HT-29 (cell line): Measurements from ENCODE around the gene NTM. TPM values are rescaled to one million over a fixed set of nuclear protein-coding genes. Genes with fewer than 3 reads are reported as not detected.
A peak's percentile ranks its signal among the peaks of the same experiment; 100 is the strongest.

Experiments
- DNase-seq: peaks from one replicate; pipeline ENCODE4 v3.0.0-alpha.2; 2015; ENCODE audit warnings: low spot score
- total RNA-seq: library from RNA; depleted of rRNA; stranded (reverse); fragments of >200 nt; shearing (Covaris generic); gene quantifications from 2 replicates; pipeline ENCODE4 v1.2.3, GENCODE V29; 2014

The NTM gene
- total RNA-seq, 1 experiment from 2014 or later, result not detected

DNA sequence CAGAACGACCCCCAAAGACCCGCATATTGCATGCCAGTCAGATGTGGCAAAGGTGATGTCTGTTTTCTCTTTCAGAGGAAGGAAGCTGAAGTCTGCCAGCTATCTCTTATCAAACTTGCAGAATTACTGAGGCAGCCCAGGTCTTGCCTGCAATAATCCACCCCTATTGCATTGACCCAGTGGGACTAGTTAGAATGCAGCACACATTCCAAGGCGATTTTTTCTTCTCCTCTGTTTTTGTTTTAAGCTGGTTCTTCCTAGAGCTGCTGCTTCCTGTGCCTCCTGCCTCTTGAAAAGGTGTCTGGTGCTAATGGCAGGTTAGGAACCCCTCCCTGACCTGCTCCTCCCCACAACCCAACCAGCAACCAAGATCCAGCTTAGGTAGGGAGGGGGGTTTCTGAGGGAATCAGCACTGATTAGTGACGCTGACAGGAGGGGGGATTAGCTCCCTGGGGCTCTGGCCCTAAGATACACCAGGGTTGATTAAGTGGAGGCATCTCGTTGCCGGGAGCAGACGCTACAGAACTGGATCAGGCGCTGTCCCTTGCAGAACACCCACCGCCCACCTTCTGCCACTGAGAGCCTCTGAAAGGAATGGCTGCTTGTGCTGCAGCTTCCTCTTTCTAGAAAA is 2.8 kb downstream of the NTM start:
- DNase-seq, result no peak

DNA sequence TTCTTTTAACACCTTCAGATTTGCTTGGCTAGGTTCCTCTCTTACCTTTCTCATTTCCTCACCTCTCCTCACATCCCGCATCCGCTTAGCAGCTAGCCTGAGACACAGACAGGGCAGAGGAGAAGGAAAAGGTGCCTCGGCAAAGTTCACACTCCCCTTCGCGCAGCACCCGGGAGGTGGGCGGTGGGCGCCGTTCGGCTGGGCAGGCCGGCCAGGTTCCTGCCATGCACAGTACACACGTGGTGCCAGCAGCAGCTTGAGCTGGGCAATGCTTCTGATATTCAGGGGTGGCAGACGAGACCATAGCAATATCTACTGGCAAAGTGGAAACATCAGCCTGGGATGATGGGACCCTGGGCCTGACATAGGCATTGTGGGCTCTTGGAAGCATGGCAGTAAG is 3.3 kb downstream of the NTM start:
- DNase-seq, result no peak

DNA sequence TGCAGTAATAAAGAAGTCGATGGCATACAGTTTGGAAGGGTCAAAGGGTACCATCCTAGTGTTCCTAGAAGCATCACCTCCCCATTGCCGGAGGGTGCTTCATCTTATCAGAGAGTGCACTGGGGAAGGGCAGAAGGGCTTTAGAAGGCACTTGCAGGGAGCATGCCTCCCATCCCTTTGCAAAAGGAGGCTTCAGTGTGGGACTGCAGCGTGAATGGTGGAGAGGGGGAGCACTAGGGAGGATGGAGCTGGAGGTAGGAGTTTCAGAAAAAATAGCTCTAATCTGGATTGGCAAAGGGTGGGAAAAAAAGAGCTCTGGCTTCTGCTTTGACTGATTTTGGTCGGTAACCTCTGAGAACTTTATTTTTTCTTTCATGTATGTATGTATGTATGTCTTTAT is 5.0 kb downstream of the NTM start:
- DNase-seq, result no peak

DNA sequence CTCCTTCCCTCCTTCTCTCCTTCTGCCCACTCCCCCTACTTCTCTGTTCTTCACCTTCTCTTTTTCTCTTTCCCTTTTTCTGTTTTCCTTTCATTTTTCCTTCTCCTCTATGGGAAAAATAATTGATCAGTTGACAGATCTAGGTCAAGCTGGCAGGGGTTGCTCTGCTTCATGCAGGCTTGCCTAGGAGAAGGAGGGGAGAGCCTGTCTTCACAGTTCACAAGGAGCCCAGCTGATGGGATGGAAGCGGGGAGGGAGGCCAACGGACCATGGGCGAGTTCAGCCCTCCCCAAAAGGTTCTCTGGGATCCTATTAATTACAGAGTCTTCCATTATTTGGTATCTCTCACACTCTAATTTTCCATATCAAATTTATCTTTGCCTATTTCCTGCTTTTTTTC is 5.5 kb downstream of the NTM start:
- DNase-seq, result no peak

DNA sequence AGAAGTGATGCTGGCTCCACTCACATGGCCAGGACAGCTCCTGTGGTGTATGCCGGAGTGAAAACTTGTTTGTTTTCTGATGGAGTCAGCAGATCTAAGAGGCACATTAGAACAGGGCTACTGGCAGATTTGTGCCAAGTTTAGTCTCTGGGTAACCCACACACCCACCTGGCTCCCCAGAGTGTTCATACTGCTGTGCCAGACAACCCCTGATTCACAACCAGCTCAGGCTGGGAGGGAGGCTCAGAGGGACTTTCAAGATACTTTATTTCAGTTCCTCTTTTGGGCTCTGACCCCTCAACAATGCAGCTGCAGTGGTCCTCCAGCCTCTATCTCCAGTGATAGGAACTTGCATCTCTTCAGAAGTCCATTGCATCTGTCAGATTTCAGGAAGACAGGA is 8.5 kb downstream of the NTM start:
- DNase-seq, result no peak

DNA sequence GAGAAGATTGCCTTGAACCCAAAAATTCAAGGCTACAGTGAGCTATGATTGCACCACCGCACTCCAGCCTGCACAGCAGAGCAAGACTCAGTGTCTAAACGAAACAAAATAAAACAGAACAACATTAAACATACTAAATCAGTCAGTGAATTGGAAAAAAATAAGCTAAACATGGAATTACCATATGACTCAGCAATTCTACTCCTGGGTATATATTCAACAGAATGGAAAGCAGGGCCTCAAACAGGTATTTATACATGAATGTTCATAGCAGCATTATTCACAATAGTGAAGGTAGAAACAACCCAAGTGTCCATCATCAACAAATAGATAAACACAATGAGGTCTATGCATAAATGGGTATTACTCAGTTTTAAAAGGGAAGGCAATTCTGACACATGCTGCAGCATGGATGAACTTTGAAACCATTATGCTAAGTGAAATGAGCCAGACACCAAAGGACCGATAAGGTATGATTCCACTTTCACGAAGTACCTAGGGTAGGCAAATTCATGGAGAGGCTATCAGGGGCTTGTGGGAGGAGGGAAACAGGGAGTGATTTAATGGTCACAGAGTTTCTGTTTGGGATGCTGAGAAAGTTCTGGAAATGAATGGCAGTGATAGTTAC is 15.5 kb downstream of the NTM start:
- no peak for DNase-seq

DNA sequence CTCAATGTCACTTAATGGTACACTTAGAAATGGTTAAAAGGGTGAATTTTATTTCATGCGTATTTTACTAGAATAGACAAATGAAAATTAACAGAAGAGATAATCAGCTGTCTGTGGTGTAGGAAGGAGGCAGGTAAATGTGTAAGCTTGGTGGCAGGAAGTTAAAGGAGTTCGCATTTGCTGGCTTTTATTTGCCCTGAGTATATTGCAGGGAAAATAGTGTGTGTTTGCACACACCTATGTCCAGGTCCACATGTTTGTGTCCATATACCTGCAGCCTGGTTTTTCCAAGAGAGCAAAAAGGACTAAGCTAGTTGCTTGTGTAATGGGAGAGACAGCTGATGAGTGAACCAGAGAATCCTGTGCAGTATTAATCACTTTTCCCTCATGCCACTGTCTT is 16.0 kb downstream of the NTM start:
- DNase-seq, result no peak

DNA sequence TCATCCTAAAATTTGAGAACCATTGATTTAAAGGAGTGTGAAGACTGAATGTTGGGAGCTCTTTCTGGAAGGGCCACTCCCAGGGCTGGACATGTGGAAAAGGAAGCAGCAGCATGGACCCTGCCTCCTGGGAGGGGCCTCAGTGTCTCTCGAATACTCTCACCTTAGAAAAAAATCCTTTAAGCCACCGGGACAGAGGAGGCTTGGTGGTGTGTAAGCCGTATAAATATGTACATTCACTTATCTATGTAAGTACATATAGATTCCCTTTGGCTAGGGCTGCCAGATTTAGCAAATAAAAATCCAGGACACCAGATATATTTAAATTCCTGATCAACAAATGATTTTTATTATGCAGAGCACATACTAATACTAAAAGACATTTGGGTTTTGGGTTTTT is 17.6 kb downstream of the NTM start:
- no peak for DNase-seq

DNA sequence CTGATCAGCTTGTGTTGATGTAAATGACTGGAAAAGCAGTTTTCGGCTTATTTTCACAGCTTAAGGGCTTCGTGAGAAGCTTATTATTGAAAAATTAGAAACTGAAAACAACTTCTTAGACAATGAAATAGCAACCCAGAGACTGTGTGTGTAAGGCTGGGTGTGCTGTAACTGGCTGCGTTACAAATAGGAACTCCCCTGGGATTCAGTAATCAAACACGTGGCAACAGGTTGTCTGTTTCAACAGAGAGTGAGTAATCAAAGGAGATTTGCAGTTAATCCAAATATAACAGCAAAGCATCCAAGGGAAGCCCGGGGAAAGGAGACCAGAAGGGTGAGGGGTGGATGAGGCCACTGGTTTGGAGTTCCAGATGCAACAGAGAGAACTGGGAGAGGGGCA is 19.2 kb downstream of the NTM start:
- DNase-seq, result no peak

DNA sequence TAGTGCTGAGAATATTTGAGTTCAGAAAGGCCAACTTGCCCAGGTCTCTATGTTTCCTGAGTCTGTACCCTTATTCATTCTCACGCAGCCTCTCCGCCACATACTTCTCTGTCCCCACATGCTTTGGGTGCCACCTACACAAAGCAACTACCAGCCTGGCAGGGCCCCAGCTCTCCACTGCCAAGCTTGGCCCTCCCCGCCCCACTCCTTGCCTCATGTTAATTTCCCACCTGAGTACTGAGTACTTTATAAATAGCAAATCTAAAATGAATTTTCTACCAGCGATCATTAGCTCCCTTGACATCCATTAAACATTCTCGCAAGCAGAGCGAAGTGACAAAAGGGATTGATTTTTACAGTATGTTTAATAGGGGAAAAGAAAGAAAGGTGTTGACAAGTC is 20.8 kb downstream of the NTM start:
- DNase-seq, result no peak

DNA sequence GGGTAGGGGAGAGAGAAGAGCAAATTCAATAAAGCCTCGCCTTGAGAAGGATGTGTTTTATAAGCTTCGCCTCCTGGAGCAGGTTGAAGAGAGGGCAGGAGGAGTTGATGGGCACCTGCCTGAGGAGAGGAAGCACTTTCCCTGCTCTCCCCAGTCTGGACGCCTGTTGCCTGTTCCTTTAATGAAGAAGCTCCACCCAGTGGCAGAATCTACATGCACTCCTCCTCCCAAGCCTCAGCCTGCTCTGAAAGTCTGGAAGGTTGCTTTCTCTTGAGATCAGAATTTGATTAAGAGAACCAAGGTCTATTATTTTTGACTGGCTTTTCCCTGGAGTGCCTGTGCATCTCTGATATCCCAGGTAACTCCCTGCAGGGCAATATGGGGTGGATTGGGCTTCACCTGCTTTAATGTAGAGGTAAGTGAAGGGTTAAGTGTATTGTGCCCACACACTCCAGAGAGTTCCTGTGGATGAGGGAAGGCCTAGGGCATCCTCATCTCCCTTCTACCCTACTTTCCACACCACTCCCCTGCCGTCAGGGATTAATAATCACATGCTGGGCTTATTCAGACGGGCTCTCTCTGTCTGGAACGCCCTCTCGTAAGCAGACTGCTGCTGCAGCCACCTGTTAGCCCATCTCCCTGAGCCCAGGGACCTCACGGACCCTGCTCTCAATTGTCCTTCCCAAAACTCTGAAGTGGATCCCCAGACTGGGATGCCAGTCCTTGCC is 22.3 kb downstream of the NTM start:
- DNase-seq, result peak; percentile 45

DNA sequence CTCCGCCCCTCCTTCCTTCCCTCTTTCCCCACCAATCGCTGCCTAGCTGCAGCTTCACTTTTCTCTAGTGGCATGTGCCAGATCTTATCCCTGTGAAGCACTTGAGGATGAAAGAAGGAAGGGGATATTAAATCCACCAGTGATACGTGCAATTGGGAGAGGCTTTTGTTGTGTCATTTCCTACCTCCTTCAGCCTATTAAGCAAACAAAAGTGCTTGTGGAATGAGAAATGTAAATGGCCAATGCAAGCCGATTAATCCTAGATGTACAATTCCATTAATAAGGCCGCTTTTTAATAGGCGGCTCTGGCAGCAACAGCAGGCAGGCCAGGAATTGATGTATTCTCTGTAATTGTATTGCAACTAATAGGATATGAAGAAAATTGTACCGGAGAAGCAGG is 23.3 kb downstream of the NTM start:
- DNase-seq, result no peak

DNA sequence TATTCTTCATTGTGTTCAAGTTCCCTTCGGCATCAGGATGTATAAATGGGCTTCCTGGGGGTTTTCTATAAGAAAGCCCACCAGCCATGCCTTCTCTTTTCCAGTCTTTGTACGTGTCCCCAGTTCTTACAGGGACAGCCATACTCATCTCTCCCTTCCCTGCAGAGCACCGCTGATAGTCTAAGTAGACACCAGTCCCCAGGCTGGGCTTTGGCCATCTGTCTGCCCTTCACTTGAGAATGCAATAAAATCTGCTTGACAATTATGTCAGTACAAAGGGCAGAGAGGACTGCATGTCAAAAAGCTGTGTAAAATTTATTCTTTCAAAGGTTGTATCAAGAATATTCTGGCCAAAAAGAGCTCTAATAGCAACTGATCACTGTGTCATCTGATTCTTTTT is 27.3 kb downstream of the NTM start:
- DNase-seq, result no peak

DNA sequence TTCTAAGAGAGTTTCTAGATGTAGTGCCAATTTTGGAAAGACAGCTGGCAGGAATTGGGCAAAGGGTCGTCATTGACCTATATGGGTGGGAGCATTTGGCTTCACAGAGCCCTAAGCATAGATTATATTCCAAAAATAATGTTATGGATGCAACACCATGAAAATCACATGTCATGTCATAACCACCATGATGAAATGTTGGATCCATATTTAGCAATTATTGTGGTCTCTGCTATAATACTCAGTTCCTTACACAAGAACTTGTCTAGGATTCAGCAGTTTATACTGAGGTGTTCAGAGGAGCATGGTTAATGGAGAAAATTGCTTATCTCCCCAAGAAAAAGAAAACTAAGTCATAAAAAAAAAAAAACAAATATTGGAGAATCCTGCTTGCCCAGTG is 31.6 kb downstream of the NTM start:
- no peak for DNase-seq

DNA sequence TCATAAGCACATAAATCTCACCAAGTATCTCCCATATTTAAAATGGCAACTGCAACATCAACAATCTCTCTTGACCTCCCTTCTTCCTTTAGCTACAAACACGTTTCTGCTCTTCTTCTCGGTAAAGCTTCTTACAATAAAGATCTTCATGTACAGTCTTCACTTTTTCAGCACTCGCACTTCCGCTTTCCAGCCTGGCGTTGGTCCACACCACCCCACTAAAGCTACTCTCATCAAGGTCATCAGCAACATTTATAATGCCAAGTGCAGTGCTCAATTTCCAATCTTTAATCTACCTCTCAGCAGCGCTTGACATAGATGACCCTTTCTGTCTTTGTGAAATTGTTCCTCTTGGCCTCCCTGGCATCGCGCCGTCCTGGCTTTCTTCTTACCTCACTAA is 33.6 kb downstream of the NTM start:
- DNase-seq, result no peak

DNA sequence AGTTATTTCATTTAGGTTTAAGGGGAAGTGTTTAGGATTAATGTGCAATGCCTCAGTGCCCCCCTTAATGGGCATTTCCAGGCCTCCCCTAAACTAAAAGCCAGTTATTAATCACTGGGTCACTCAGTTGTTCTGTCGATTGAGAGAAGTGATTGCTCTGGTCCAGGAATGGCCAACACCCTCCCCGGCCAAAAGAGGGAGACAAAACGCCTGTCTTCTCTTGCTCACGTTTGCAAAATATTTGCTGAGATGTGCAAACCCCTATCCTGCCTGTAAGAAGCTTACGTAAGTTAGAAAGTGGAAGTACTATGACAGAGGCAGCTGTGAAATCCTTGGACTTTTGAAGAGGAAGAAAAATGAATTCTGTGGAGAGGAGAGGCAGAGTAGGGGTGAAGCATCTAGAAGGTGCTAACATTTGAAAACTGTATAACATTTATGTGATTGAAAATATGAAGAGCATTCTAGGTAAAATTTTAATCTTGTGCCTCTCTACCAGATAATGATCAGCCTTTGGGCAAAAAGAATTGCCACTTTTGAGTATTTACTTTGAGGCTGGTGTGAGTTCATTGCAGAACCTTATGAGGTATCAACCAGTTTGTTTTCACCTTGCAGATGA is 37.7 kb downstream of the NTM start:
- peak; percentile 80 for DNase-seq

DNA sequence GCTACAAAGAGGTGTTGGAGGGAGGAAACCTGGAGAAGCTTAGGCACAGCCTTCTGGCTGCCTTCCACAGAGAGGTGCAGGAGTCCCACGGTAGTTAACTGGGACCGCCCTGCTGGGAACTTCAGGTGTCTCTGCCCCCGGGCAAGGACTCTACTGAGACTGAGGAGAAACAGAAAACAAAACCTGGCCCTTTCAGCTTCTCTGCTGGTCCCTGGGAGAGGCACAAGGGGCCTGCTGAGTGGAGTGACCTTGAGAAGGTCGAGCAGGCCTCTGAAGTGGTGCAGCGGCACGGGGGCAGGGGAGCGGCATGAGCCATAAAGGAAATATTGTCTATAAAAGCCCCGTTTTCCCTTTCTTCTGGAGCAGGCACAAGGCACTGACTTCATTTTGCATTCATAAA is 38.9 kb downstream of the NTM start:
- DNase-seq, result no peak

DNA sequence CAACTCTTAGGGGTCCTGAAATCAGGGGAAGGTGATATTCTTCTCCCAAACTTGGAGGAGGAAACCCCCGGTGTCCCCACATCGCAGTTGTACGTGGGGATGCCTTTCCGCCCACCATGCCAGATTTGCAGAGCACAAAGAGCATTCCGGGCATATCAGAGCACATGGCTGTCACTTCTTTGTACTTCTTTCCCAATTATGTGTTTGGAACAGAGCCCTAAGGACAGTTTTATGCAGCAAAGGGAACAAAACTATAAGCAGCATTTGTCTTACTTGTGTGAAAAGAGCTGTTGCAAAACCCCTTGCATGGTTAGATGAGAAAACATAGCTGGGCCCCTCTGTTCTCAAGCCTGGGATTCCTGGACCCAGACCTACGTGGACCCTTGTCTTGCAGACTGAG is 41.2 kb downstream of the NTM start:
- no peak for DNase-seq

DNA sequence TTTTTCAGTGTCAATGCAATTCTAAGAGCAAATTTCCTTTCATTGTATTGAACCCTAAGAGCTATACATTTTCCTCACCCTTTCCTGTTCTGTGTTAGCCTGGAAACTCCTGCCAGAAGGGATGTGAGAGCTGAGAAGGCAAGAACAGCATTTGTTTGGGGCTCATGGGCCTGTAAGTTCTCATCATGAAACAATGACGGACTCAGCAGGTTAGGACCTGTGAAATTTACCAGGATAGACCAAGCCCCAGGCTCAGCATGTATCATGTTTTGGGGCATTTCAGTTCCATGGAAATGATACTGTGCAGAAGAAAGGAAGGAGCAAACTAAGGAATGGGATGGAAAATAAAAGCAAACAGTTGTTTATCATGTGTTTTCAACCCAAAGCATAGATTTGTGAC is 41.6 kb downstream of the NTM start:
- no peak for DNase-seq

DNA sequence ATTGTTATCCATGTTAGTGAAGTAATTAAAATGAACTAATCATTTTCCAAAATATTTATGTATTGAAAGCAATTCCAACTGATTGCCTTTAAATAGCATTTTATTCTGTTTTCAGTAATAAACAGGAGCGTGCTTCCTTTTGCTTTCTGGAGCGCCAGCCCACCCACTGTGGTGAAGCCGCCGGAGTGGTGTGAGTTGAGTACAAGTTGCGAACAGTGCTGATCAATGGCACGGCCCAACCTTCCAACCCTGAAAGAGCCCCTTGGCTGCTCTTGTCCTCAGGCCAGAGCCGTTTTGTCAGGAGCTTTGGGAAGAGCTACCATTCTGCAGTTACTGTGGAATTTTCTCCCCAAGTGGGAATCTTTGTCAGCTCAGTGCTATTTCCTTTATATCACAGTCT is 42.8 kb downstream of the NTM start:
- no peak for DNase-seq

DNA sequence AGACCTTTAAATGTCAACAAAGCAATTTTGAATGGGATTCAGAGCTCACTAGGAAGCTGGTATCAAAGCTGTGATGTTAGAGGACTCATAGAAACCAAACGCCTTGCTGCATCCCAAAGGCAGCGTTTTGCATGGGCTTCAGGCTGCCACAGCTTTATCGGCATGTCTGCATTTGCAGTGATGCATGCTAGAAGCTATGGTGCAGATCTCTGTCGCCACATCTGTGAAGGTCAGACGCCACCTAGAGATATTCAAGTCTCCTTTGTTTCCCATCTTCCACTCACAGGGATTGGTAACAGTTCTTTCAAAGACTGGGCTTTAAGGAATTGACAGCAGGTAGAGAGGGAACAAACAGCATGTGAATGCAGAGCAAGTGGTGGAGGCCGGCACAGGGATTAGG is 47.8 kb downstream of the NTM start:
- DNase-seq, result peak; percentile 14

DNA sequence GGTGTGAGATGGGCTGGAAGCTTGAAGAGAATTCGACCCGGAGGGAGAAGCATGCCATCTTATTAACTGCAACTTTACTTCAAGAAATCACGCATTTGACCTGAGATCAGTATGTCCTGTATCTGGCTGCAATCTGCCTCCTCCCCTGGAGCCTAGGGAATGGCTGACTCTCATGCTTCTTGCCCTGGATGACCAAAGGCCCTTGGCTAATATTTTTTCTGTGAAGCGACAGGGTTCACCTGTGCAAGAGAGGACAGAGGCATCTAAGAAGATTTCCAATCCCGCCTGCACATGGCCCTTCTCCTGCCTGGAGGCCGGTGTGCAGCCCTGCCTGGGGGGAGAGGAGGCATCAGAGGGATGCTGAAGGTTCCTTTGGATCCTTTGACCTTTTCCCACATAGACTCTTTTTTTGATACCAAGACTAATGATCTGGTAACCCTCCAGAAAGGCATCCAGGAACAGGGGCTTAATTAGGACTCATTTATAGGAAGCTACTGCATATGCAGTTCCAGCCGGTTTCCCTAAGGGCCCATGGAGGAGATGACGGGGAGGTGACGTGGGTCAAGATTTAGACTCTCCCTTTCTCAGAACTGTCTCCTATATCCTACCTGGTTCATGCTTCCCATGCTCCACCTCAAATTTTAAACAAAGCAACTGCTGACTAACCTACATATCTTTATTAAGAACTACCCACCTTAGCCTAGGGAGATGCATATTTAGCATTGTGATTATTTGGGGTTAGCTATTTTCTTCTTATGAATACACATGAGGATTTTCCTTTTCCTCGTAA is 50.8 kb downstream of the NTM start:
- no peak for DNase-seq
